ENCODE results near the gene FCHSD2.

GRCh38 chr11:72924568-72925190, 217.4 kb downstream of the FCHSD2 start:
- TF ChIP-seq GATA3 (IDR thresholded peaks at IDR 0.05; ENCODE audit: borderline replicate concordance) = no peak
- peak; percentile 56 for TF ChIP-seq CTCF (IDR thresholded peaks at IDR 0.05)
- TF ChIP-seq PBX3 (IDR thresholded peaks at IDR 0.05) = no peak
- TF ChIP-seq KDM1A (IDR thresholded peaks at IDR 0.05; ENCODE audit: low read depth) = no peak
